ENCODE data around the gene PFKP. TPM values are rescaled to one million over a fixed set of nuclear protein-coding genes. Genes with fewer than 3 reads are reported as not detected.

PFKP gene
- total RNA-seq, 2 donors from 2014 or later: 55.2 to 119 TPM

GRCh38 chr10:3127921-3128320 lies 60.6 kb downstream of the PFKP start:
- Histone ChIP-seq H3K27me3 (no peaks in the 10 kb centered on the region), H3K36me3 (peaks cover 35% of the 10 kb centered on the region), H3K4me1 (peaks cover 0 to 29% of the 10 kb centered on the region in 2 donors), H3K27ac (no peak overlapping the region), H3K9me3 (no peaks in the 10 kb centered on the region), H3K4me3 (no peak overlapping the region)
- no peak for DNase-seq (ENCODE audit: low spot score)
- TF ChIP-seq, protein P1, sequence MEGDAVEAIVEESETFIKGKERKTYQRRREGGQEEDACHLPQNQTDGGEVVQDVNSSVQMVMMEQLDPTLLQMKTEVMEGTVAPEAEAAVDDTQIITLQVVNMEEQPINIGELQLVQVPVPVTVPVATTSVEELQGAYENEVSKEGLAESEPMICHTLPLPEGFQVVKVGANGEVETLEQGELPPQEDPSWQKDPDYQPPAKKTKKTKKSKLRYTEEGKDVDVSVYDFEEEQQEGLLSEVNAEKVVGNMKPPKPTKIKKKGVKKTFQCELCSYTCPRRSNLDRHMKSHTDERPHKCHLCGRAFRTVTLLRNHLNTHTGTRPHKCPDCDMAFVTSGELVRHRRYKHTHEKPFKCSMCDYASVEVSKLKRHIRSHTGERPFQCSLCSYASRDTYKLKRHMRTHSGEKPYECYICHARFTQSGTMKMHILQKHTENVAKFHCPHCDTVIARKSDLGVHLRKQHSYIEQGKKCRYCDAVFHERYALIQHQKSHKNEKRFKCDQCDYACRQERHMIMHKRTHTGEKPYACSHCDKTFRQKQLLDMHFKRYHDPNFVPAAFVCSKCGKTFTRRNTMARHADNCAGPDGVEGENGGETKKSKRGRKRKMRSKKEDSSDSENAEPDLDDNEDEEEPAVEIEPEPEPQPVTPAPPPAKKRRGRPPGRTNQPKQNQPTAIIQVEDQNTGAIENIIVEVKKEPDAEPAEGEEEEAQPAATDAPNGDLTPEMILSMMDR (IDR thresholded peaks at IDR 0.05): no peak

DNA sequence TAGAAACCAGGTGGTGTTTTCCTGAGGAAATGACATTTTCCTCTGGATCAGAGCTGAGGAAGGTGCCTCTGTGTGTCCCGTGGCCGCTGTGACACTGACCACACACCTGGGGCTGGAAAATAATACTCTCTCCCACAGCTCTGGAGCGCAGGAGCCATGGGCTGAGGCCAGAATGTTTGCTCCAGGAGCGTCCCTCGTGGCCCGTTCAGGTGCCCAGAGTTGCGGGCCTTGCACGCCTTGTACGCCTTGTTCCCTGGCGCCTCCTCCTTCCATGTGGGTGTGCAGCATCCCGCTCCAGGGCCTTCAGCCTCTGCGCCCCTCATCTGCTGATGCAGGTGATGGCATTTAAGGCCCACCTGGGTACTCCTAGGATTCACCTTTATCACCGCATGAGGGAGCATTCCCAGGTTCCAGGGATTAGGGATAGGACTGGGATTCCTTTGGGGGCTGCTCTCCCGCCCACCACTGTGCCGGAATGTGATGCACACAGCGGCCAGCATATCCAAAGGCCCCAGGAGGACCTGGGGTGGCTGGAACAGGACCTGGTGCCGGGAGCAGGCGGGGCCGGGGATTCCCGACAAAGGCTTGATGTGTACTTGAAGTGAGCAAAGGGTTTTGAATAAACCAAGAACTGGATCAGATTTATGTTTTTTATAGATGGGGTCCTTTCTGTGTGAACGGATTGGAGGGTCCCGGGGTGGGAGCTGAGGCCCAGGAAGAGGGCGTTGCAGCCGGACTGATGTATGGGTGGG lies 61.2 kb downstream of the PFKP start:
- H3K9me3 ChIP-seq: no peaks in the 10 kb centered on the region
- H3K4me3 ChIP-seq: no peak overlapping the region
- TF ChIP-seq, protein P1 (IDR thresholded peaks at IDR 0.05): no peak
- no peak overlapping the region for H3K27ac ChIP-seq
- H3K4me1 ChIP-seq: peaks cover 0 to 25% of the 10 kb centered on the region in 2 donors
- H3K27me3 ChIP-seq: no peaks in the 10 kb centered on the region
- DNase-seq (ENCODE audit: low spot score): no peak
- H3K36me3 ChIP-seq: peaks cover 38% of the 10 kb centered on the region

- peaks cover 0 to 21% of the 10 kb centered on the region in 2 donors for H3K4me1 ChIP-seq
- no peak for DNase-seq (ENCODE audit: low spot score)
- H3K4me3 ChIP-seq: no peak overlapping the region
- no peak overlapping the region for H3K27ac ChIP-seq
- H3K9me3 ChIP-seq: no peaks in the 10 kb centered on the region
- H3K27me3 ChIP-seq: no peaks in the 10 kb centered on the region
- H3K36me3 ChIP-seq: peaks cover 45% of the 10 kb centered on the region
- TF ChIP-seq, protein P1 (IDR thresholded peaks at IDR 0.05): no peak
These were observed 62.4 kb downstream of the PFKP start for GRCh38 chr10:3129581-3130340.

GRCh38 chr10:3131098-3131497 lies 63.8 kb downstream of the PFKP start:
- TF ChIP-seq, protein P1 (IDR thresholded peaks at IDR 0.05): no peak
- H3K36me3 ChIP-seq: peaks cover 50% of the 10 kb centered on the region
- no peaks in the 10 kb centered on the region for H3K27me3 ChIP-seq
- H3K27ac ChIP-seq: no peak overlapping the region
- H3K4me1 ChIP-seq: peaks cover 0 to 24% of the 10 kb centered on the region in 2 donors
- DNase-seq (ENCODE audit: low spot score): no peak
- H3K9me3 ChIP-seq: no peaks in the 10 kb centered on the region
- no peak overlapping the region for H3K4me3 ChIP-seq

DNA sequence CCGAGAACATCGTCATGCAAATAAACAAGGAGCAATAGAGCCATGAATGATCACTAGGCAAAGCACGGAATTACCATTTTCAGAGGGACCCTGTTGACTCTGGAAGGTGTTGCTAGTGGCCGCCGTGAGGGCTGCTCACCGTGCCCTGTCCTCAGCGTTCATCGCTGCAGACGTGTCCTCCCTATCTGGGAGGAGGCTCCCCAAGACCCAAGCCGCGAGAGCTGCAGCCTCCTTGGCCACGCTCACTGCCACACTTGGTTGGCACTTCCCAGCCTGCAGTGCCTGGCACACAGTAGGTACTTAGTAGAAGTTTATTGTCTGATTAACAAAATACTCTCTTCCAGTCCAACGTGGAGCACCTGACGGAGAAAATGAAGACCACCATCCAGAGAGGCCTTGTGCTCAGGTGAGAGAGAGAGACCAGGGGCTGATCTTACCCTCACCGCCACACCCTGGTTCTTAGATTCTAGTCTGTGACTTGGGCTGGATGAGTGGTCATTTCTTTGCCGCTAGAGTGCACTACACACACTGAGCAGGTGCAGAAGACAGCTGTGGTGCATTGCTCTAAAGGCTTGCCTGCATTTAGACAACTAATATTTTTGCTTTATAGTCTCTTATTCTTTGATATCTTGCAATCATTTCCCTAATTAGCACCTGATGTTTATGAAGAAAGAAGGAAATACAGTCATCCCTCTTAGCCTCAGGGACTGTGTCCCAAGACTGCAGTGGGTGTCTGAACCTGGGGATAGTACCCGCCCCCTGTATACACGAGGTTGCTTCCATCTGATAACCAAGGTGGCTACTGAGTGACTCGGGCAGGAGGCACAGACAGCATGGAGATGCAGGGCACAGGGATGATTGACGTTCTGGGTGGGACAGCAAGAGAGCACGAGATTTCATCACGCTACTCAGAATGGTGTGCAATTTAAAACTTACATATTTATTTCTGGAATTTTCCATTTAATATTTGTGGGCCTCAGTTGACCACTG lies 65.0 kb downstream of the PFKP start:
- Histone ChIP-seq H3K27me3 (no peaks in the 10 kb centered on the region), H3K27ac (no peak overlapping the region), H3K4me1 (peaks cover 0 to 23% of the 10 kb centered on the region in 2 donors), H3K4me3 (no peak overlapping the region), H3K36me3 (peaks cover 62% of the 10 kb centered on the region), H3K9me3 (no peaks in the 10 kb centered on the region)
- TF ChIP-seq, protein P1 (IDR thresholded peaks at IDR 0.05): no peak
- DNase-seq (ENCODE audit: low spot score): no peak

Data from right atrium auricular region (tissue), 2 donors.